DMS79 treated with DMSO at 0.1 percent for 48 hours (cell line): ENCODE results near the gene ADSL.
"Not testable (repeated sequence)": the region's sequence is repeated elsewhere in the genome, so short reads cannot be mapped to it uniquely, and the experiment has no call there.

Experiments
- DNase-seq: peaks from one replicate; lab custom pipeline; 2025; lab: John Stamatoyannopoulos, UW

The ADSL gene

DNA sequence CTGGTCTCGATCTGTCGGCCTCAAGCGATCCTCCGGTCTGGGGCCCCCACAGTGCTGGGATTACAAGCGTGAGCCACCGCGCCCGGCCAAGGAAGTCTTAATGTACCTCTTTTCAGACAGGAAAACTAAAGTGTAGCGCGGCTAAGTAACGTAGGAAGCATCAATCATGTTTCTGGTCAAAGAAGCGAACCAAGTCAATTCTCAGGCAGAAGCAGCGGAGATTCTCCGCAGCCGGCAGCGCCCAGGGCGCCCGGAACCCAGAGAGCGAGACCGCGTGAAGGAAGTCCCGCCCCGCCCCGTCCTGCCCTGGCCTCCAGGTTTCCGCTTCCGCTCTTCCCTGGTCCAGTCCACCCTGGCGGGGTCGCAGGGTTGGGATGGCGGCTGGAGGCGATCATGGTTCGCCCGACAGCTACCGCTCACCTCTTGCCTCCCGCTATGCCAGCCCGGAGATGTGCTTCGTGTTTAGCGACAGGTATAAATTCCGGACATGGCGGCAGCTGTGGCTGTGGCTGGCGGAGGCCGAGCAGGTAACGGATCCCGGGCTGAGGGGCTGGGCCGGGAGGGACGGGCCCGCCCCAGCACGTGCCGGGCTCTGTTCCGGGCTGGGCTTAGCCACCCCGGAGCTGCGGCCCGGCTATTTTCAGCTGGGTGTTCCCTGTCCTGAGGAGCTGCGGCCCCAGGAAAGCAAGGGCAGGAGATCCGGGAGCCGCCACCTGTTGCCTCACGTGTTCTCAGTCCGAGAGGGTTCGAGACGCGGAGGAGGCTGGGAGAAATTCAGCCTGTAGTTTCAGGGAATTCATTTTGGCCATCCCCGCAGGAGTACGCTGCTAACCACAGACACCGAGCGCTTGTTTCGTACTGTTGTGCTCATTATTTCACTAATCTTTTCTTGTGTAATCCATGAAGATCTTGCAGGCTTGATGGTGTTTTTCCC is at the start of gene ADSL:
Gene ADSL (plus strand): TSS at position 316 of the 934 bp plus-strand sequence. CDS start 59 bp downstream, at position 375.
- peak; percentile 28 for DNase-seq

DNA sequence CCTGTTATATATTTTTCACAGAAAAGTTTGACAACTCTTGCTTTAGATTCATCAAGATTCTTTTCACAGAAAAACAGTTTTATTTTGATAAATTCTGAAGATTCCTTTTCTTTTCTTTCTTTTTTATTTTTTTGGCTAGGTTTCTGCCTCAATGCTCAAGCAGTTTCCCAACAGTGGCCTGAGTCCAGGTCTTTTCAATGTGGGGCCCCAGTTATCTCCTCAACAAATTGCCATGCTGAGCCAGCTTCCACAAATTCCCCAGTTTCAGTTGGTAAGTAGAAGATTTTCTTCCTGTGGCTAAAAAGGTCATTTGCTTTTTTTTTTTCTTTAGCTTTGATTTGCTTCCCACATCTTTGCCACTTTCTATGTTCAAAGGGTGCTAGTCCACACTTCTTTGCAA is 46.0 kb upstream of the ADSL start:
- no peak for DNase-seq

DNA sequence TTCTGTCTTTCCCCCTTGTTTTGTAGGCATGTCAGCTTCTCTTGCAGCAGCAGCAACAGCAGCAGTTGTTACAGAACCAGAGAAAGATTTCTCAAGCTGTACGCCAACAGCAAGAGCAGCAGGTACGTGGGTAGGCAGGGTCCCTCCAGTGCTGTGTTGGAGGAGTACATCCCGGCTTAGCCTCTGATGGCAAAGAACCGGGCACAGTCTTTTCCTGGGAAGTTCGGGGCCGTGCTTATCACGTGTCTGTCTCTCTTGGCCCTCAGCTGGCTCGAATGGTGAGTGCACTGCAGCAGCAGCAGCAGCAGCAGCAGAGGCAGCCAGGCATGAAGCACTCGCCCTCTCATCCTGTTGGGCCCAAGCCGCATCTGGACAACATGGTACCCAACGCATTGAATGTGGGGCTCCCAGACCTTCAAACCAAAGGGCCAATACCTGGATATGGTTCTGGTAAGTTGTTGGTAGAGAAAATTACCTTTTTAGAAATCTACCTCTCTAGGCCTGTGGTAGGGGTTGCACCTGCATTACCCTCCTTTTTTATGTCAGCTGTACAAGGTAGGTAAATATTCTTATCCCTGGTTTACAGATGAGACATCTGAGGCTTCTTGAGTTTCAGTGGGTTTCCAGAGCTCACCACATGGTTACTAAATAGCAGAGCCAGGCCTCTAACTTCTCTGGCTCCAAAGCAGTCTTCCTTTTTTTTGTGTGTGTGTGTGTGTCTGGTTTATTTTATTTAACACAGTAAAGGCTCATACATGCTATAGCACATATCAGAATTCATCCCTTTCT is 45.2 kb upstream of the ADSL start:
- DNase-seq, result no peak

DNA sequence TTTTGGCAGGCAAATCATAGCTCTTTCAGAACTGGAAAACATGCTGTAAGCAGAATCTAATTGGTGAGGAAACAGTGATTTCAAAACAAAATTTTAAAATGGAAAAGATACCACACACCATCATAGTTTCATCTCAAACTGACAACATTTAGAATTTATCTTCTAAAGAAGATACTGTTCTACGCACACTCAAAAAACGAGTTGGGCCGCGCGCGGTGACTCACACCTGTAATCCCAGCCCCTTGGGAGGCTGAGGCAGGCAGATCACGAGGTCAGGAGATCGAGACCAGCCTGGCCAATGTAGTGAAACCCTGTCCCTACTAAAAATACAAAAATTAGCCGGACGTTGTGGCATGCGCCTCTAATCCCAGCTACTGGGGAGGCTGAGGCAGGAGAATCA is 44.2 kb upstream of the ADSL start:
- no peak for DNase-seq

DNA sequence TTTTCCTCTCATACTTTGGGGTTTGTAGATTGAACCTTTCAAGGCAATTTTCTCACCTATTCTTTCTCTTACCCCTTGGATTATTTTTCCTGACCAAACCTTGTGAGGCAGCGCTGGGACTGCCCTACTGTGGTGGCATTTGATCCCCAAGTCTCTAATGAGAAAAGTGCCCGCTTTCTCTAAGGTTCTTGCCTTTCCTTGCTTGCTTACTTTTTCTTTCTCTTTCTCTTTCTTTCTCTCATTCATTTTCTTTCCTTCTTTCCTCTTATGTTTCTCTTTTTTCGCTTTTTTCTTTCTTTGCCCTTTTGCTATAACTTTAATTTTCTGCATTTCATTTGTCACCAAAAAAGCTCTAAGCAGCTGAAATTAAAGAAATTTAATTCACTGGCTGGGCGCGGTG is 40.7 kb upstream of the ADSL start:
- no peak for DNase-seq

DNA sequence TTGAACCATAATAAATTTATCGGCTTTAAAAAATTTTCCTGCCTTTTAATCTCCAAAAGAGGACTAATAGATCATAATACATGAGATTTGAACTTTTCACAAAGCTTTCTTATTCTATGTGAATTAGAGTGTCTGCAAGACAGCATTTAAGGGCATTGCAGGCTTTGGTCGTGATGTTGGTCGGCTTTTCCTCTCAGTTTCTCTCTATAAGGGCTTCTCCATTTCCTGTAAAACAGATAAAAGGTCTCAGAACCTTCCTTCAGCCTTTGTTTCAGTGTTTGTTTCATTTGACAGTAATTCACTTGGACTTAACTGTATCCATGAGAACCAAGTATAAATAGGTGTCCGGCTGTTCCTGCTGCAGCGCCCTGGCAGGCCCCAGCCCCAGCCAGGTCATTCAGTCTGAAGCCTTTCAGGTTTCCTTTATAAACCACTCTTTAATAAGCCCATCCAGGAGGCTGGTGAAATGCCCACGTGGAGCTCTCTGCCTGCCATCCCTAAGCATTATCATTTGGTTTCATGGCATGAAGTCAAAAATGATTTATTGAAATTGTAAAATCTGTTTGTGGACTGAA is 37.2 kb upstream of the ADSL start:
- DNase-seq, result no peak

DNA sequence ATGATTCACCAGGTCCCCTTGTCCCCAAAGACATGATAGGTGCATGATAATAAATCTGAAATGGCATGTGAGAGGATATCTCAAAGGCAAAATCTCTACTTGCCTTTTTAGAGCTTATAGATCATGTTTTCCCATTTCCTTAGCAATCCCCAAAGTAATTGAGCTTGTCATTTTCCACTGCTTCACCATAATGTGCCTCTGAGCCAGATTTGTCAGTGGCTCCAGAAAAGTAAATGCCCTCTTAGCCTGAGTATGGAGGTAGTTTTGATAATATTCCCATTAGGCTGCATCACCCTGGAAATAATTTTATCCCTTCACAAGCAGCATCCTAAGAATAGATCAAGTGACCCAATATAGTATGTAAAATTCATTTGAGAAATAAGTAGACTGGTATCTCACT is 36.7 kb upstream of the ADSL start:
- DNase-seq, result no peak

DNA sequence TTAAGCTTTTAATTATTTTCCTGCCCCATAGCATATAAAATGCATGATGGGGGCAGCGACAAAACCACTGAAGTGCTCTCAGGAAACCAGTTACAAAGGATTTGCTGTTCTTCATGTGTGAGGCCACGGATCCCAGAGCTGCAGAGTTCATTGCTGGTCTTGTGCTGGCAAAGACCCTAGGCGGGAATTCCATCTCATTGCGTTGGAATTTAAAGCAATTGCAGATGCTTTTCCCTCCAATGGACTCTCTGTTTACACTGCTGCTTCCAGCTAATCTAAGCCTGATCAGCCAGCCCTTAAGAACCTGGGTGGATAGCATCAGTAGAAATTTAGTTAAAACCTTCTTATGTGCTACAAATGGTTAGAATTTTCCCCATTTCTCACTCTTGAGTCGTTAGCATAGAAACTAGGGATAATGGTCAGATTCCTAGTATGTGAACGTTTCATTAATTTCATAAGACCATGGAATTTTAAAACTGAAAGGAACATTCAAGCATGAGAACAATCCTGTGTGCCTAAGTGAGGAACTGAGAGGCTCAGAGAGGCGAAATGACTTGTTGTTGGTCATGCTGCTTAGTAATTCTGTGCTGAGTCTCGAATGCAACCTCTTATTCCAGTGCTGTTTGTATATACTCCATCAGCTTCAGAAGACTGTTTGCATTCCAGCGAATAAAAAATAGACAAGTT is 36.1 kb upstream of the ADSL start:
- no peak for DNase-seq

DNA sequence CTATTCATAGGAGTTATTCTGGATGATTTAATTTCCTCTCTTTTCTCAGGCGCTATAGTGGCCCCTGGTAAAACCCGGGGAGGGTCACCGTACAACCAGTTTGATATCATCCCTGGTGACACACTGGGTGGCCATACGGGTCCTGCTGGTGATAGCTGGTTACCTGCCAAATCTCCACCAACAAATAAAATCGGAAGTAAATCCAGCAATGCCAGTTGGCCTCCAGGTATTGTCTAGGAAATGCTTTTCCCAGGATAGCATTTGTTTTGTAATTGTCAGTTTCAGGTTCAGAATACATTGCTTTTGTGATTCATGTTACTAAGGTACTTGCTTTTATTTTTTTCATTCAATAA is 35.6 kb upstream of the ADSL start:
- DNase-seq, result no peak

DNA sequence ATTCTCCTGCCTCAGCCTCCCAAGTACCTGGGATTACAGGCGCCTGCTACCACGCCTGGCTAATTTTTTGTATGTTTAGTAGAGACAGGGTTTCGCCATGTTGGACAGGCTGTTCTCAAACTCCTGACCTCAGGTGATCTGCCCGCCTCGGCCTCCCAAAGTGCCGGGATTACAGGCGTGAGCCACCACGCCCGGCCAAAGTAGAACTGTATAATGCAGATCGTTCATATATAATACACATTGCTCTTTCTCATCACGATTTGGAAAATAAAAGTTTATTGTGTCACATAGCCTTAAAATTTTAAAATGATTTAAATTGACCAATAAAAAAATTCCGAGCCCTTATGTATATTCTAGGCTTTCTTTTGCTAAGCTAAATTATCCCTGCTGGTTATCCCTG is 34.7 kb upstream of the ADSL start:
- not testable (repeated sequence) for DNase-seq

DNA sequence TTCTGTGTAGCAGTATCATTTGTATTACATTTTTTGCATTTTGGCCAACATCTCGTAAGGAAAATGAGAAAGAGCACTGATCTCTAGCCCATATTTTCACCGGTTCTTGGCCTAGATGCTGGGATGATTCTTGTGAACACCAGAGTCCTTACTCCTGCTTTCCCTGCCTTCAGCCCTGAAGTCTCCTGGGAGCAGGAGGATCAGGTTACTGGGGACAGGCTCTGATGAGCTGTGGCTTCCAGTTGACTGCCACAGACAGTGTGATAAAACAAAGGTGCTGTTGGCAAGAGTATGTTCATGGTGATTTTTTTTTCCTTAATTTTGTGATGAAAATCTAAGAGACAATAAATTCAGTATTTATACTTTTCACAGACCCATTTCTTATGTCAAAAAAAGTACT is 34.2 kb upstream of the ADSL start:
- DNase-seq, result no peak

DNA sequence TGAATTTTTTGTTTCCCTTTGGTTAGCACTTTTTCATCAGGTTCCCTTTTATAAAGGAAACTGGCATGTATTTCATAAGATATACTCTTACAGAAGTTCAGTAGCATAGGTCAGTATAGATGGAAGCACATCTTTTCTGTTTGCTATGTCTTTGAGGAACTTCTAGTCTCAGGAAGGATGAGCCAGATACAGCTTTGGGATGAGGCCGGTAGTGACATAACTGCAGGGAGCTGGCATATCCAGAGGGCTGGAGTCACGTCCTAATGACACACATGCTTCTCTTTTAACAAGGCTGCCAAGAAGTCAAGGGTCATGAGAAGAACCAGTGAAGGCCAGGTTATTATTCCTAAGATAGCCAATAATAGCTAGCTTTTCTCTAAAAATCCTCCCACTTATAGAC is 33.3 kb upstream of the ADSL start:
- no peak for DNase-seq

DNA sequence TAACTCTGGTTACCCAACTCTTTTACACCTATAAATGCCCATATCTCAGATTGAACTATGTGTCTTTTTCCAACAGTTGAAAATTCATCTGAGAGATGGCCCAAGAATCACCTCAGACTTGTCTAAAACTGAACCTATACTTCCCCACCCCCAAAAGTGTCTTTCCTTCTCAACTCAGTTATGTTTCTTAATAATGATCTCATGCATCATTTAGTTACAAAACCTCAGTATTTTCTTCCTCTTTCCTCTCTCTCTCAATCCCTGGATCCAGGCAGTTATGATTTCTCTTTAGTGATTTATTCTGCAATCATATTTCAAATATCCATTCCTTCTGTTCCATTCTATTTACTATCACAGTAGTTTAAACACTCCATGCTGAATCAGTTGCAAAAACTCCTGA is 32.3 kb upstream of the ADSL start:
- no peak for DNase-seq

DNA sequence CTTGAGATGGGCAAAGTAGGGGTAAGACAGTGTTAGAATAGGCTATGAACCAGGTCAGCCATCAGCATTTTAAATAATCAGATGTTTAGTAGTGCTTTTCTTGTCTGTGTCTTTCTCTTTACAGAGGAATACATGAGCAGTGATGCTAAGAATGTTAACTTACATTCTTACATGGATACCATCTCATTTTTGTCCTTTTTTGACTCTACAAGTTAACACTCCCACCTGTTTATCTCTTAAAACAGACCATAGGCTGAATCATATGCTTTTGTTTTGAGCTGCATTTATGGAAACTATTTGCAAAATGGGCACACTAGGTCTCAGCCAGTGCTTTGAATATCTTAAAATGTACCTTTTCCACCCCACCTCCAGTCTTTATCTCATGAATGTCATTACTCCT is 25.6 kb upstream of the ADSL start:
- no peak for DNase-seq

DNA sequence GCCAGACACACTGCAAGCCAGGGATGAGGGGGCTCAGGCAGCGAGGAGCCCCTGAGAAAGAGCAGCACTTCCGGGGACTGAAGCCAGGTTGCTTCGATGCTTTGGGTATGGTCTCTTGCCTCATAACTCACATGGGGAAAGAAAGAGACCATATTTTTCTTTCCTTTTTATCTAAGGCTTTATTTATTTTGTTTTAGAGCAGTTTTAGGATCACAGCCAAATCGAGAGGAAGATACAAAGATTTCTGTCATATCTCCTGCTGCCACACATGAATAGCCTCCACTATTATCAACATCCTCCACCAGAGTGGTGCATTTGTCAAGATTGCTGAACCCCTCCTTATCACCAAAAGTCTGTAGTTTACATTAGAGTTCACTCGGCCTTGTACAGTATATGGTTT is 24.3 kb upstream of the ADSL start:
- no peak for DNase-seq

DNA sequence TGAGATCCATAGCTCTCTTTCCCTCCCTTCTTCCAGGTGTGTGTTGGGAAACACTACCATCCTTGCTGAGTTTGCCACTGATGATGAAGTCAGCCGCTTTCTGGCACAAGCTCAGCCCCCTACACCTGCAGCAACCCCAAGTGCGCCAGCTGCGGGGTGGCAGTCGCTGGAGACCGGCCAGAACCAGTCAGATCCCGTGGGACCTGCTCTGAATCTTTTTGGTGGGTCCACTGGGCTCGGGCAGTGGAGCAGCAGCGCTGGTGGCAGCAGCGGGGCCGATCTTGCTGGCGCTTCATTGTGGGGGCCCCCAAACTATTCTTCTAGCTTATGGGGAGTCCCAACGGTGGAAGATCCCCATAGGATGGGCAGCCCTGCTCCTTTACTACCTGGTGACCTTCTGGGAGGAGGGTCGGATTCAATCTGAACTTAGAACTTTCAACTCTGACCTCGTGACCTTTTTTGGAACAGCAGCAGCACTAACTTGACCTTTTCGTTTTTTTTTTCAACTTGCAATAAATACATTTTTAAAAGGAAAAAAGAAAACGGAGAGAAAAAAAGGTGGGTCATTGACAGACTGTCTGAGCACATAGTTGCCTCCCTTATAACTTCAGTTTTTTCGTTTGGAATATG is 23.4 kb upstream of the ADSL start:
- DNase-seq, result no peak

DNA sequence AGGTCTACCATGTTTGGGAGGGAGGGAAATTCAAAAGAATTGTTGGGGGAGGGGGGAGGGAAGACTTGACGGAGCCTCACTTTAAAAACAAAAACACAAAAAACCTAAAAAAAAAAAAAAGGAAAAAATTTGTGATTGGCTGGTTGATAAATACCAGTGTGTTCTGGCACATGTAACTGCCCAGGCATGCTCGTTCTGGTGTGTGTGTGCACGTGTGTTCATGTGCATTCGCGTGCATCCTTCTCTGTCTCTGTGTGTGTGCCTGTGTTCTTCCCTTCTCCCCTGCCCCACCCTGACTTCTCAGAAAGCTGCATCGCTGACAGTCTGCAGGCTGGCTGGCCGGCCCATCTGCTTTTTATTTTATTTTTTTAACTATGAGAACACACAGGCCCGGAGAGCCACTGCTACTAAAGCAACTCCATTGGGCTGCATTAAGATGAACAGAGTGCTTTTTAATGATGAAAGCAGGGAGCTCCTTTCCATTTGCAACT is 22.6 kb upstream of the ADSL start:
- DNase-seq, result no peak

DNA sequence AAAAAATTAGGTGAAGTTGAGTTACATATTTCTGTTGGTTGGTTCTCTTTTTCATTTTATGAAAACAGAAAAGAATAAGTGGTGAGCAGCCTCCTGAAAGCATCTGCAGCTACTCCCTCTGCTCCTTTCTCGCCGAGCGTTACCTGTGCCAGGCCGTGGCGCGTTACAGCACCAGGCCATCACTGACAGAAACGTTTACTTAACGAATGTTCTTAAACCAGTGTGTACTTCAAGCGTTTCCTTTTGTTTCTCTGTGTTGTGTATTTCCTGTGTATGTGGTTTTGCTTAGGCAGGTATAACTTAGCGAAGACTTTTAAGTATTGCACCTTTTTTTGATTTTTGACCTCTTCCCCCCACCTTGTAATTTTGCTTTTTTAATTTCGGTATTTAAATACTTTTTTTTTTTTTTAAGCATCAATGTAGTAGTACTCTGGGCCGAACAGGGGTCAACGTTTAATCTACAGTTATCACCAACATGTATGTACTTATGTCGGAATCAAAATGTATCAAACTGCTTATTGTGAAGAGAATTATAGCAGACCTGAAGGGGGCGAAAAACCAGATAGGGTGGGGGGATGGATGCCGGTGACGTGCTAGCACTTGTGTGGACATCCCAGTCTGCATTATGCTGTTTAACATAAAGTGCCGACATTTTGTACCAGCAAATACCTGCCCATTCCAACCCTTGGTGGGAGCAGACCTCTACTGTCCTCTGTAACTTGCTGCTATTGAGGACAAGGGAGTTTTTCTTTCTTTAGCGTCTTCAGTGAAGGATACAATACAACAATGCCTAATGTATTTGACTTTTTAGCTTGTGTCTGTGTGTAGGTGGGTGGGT is 21.6 kb upstream of the ADSL start:
- DNase-seq, result no peak

DNA sequence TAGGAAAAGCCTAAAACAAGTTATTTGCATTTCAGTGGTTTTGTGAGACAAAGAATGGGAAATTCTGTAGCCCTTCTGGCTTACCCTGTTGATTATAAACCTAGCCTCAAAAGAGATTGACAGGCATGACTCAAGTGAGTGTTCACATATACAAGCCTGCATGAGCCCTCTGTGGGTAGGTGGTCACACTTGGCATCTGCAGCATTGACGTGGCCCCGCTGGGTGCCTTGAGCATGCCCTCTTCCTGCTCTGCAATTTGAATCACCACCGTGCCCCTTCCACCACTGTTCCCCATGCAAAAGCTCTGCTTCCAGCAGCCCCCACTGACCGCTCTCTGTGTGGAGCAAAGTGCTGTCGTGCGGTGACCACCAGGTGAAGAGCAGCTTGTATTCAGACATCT is 21.0 kb upstream of the ADSL start:
- DNase-seq, result no peak

DNA sequence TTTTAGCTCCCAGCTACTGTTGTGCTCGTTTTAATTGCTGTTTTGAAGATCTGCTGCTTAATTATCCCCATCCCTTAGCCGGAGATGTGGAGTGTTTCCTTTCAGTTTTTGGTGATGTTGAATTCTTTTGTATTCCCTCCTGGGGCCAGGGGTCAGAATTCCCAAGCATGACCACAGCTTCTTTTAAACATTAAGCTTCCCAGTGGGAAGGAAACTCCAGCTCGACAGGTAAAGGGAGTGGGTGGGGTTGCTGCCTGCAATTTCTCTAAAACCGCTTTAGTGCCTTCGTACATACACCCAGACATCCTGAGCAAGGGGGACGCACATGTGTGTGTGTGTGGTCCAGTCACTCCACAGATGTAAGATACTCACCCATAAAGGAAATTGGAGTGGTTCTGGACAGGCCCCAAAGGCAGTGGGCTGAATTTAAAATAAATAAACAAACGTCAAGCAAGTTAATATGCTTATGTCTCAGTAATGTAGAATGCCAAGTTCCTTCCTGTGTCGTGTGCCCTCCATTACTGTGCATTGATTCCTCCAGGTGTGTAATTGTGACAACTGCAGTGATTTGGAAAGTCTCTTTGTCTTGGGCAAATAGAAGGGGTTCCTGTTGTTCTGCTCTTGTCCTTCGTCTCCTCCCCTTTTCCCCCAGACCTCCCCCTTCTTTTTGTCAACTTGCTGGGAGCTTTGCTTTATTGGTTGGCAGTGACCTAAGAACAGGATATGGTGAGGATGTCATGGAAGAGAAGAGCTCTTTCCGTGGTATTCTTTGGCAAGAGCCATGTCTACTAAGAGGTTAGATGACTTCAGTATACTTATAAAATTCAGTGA is 19.2 kb upstream of the ADSL start:
- no peak for DNase-seq
